WTC11 (cell line): Measurements from ENCODE around the gene PEAK1.

ENCODE experiments used
- CREB1 ChIP-seq: sonication (generic); formaldehyde crosslinking; IDR thresholded peaks from 2 replicates; pipeline ENCODE4 v1.8.0; 2023; ENCODE audit warnings: mild to moderate bottlenecking, missing genetic modification reagents
- JAZF1 ChIP-seq: fragments of 250-450 bp; sonication (Bioruptor Pico); IDR thresholded peaks from 2 replicates; pipeline ENCODE4 v1.9.0; 2021; ENCODE audit warnings: moderate library complexity, mild to moderate bottlenecking, inconsistent platforms
- SP1 ChIP-seq: sonication (generic); formaldehyde crosslinking; conservative IDR thresholded peaks from 2 replicates; pipeline ENCODE4 v1.8.1; 2022; ENCODE audit warnings: missing genetic modification reagents

- no peak for TF ChIP-seq CREB1
- no peak for TF ChIP-seq SP1 (CRISPR knock-in tag)
- TF ChIP-seq JAZF1: no peak
Observed at GRCh38 chr15:77145370-77145769, 274.5 kb downstream of the PEAK1 start.
